ENCODE measurements around the gene MTF1. TPM values are rescaled to one million over a fixed set of nuclear protein-coding genes. Genes with fewer than 3 reads are reported as not detected.

Gene MTF1
- total RNA-seq, 5 donors from 2014 or later (not counting 1 experiment from before 2014, with no cell fraction given) = 23.6 to 29.9 (median 24.9) TPM

GRCh38 chr1:37795340-37796125 is 63.9 kb downstream of the MTF1 start:
- Mint-ChIP-seq H3K4me1 (peaks cover 11 to 25% (median 14%) of the 10 kb centered on the region in 3 donors), H3K4me3 (peak overlapping the region; percentile 68 to 77 (median 73)), H3K27ac (no peak overlapping the region), H3K9me3 (no peaks in the 10 kb centered on the region), H3K36me3 (peaks cover 19% of the 10 kb centered on the region), H3K27me3 (peaks cover 22 to 35% of the 10 kb centered on the region in 2 donors)
- Histone ChIP-seq H3K4me1 (ENCODE audit: control insufficient read depth in 1 of 2, extremely low read depth in 1 of 2, insufficient read depth in 2 of 2, low read length in 2 of 2) (peaks cover 2 to 22% of the 10 kb centered on the region in 2 experiments), H3K4me3 (ENCODE audit: control insufficient read depth in 1 of 2, extremely low read depth in 1 of 2, low read length in 1 of 2) (no peak overlapping the region), H3K9me3 (no peaks in the 10 kb centered on the region), H3K27me3 (replicated peaks in 1 of 2; ENCODE audit: control insufficient read depth in 2 of 2, extremely low read depth in 1 of 2, insufficient read depth in 2 of 2, low read length in 1 of 2) (peaks cover 10 to 32% of the 10 kb centered on the region in 2 experiments), H3K36me3 (ENCODE audit: control insufficient read depth in 2 of 2, extremely low read depth in 1 of 2, insufficient read depth in 1 of 2, low read length in 1 of 2) (peaks cover 0 to 11% of the 10 kb centered on the region in 2 donors), H3K27ac (ENCODE audit: low read length) (no peak overlapping the region)
- WGBS (ENCODE audit: insufficient coverage) = 44% methylated on average over 18 of the region's 22 CpGs
- peak in 2 of 4 experiments; percentile 38 to 47 for ATAC-seq (replicated peaks in 1 of 4)
- peak in 27 of 35 experiments; percentile 10 to 57 (median 25) for DNase-seq
- ChIA-PET CTCF (no interaction called here), POLR2A (interaction anchor here in 1 of 2 donors (0.6 kb wide), 1 partner anchor 1579 kb away, joined by 7 read pairs; no protein-coding TSS in a partner anchor)

GRCh38 chr1:37794372-37795339 is 64.7 kb downstream of the MTF1 start:
- no peaks in the 10 kb centered on the region for H3K9me3 Mint-ChIP-seq
- POLR2A ChIA-PET = interaction anchor here in 1 of 2 donors (0.6 kb wide), 1 partner anchor 1578 kb away, joined by 7 read pairs; no protein-coding TSS in a partner anchor
- peaks cover 22 to 42% of the 10 kb centered on the region in 2 donors for H3K27me3 Mint-ChIP-seq
- peak overlapping the region; percentile 68 to 77 (median 73) for H3K4me3 Mint-ChIP-seq
- H3K27ac Mint-ChIP-seq = peak overlapping the region in 1 of 2 donors; percentile 63
- no peak overlapping the region for H3K27ac ChIP-seq (ENCODE audit: low read length)
- H3K4me1 Mint-ChIP-seq = peaks cover 11 to 25% (median 14%) of the 10 kb centered on the region in 3 donors
- CTCF ChIA-PET = no interaction called here
- ATAC-seq (replicated peaks in 1 of 4) (peak in 3 of 4 experiments; percentile 28 to 45 (median 42)), DNase-seq (no peak)
- H3K4me3 ChIP-seq (ENCODE audit: control insufficient read depth in 1 of 2, extremely low read depth in 1 of 2, low read length in 1 of 2) = peak overlapping the region in 1 of 2 donors; percentile 26
- WGBS (ENCODE audit: insufficient coverage) = 10% methylated on average over 52 of the region's 59 CpGs
- peaks cover 10 to 32% of the 10 kb centered on the region in 2 experiments for H3K27me3 ChIP-seq (replicated peaks in 1 of 2; ENCODE audit: control insufficient read depth in 2 of 2, extremely low read depth in 1 of 2, insufficient read depth in 2 of 2, low read length in 1 of 2)
- peaks cover 0 to 2% of the 10 kb centered on the region in 2 donors for H3K36me3 ChIP-seq (ENCODE audit: control insufficient read depth in 2 of 2, extremely low read depth in 1 of 2, insufficient read depth in 1 of 2, low read length in 1 of 2)
- H3K36me3 Mint-ChIP-seq = peaks cover 12% of the 10 kb centered on the region
- no peaks in the 10 kb centered on the region for H3K9me3 ChIP-seq
- peaks cover 2 to 22% of the 10 kb centered on the region in 2 experiments for H3K4me1 ChIP-seq (ENCODE audit: control insufficient read depth in 1 of 2, extremely low read depth in 1 of 2, insufficient read depth in 2 of 2, low read length in 2 of 2)

- Histone ChIP-seq H3K27me3 (replicated peaks in 1 of 2; ENCODE audit: control insufficient read depth in 2 of 2, extremely low read depth in 1 of 2, insufficient read depth in 2 of 2, low read length in 1 of 2) (peaks cover 10 to 32% of the 10 kb centered on the region in 2 experiments), H3K4me1 (ENCODE audit: control insufficient read depth in 1 of 2, extremely low read depth in 1 of 2, insufficient read depth in 2 of 2, low read length in 2 of 2) (peaks cover 2 to 22% of the 10 kb centered on the region in 2 experiments), H3K4me3 (ENCODE audit: control insufficient read depth in 1 of 2, extremely low read depth in 1 of 2, low read length in 1 of 2) (peak within 1 kb of the TSS; percentile 41 to 59), H3K36me3 (ENCODE audit: control insufficient read depth in 2 of 2, extremely low read depth in 1 of 2, insufficient read depth in 1 of 2, low read length in 1 of 2) (no peaks in the 10 kb centered on the region), H3K27ac (ENCODE audit: low read length) (no peak within 1 kb of the TSS), H3K9me3 (no peaks in the 10 kb centered on the region)
- POLR2A ChIA-PET = no interaction called here
- under 1% methylated on average over 76 of the region's 82 CpGs for WGBS (ENCODE audit: insufficient coverage)
- CTCF ChIA-PET = no interaction called here
- Mint-ChIP-seq H3K27me3 (peaks cover 22 to 42% of the 10 kb centered on the region in 2 donors), H3K4me1 (peaks cover 11 to 25% (median 14%) of the 10 kb centered on the region in 3 donors), H3K4me3 (peak within 1 kb of the TSS; percentile 68 to 77 (median 73)), H3K27ac (no peak within 1 kb of the TSS), H3K9me3 (no peaks in the 10 kb centered on the region), H3K36me3 (peaks cover 4% of the 10 kb centered on the region)
- DNase-seq = peak in 20 of 35 experiments; percentile 3 to 59 (median 15)
- ATAC-seq (replicated peaks in 1 of 4) = peak; percentile 70 to 83 (median 76)
These were observed 65.5 kb downstream of the MTF1 start, which contains the start of gene MANEAL for GRCh38 chr1:37793773-37794371. Gene MANEAL, plus strand, starts transcription at chr1:37793847. Its CDS starts 336 bp downstream, at chr1:37794183.

- no peak overlapping the region for H3K27ac Mint-ChIP-seq
- WGBS (ENCODE audit: insufficient coverage) = 50% methylated on average over 27 of the region's 36 CpGs
These were observed 66.3 kb downstream of the MTF1 start for GRCh38 chr1:37792943-37793686.

GRCh38 chr1:37782491-37782890 is 76.9 kb downstream of the MTF1 start:
- no peaks in the 10 kb centered on the region for H3K9me3 Mint-ChIP-seq
- Histone ChIP-seq H3K9me3 (no peaks in the 10 kb centered on the region), H3K4me3 (ENCODE audit: control insufficient read depth in 1 of 2, extremely low read depth in 1 of 2, low read length in 1 of 2) (no peak overlapping the region), H3K4me1 (ENCODE audit: control insufficient read depth in 1 of 2, extremely low read depth in 1 of 2, insufficient read depth in 2 of 2, low read length in 2 of 2) (no peaks in the 10 kb centered on the region), H3K27ac (ENCODE audit: low read length) (no peak overlapping the region), H3K27me3 (replicated peaks in 1 of 2; ENCODE audit: control insufficient read depth in 2 of 2, extremely low read depth in 1 of 2, insufficient read depth in 2 of 2, low read length in 1 of 2) (peaks cover 0 to 15% of the 10 kb centered on the region in 2 experiments), H3K36me3 (ENCODE audit: control insufficient read depth in 2 of 2, extremely low read depth in 1 of 2, insufficient read depth in 1 of 2, low read length in 1 of 2) (no peaks in the 10 kb centered on the region)
- WGBS (ENCODE audit: insufficient coverage) = 77% methylated on average over 11 of the region's 17 CpGs
- no peak overlapping the region for H3K27ac Mint-ChIP-seq
- DNase-seq (no peak), ATAC-seq (replicated peaks in 1 of 4) (no peak)
- H3K36me3 Mint-ChIP-seq = no peaks in the 10 kb centered on the region
- no peak overlapping the region for H3K4me3 Mint-ChIP-seq
- H3K27me3 Mint-ChIP-seq = peaks cover 19 to 27% of the 10 kb centered on the region in 2 donors
- H3K4me1 Mint-ChIP-seq = no peaks in the 10 kb centered on the region
- ChIA-PET POLR2A (no interaction called here), CTCF (no interaction called here)

More at GRCh38 chr1:37792943-37793686, 66.3 kb downstream of the MTF1 start:
- Mint-ChIP-seq H3K27me3 (peaks cover 27 to 47% of the 10 kb centered on the region in 2 donors), H3K36me3 (peaks cover 1% of the 10 kb centered on the region), H3K4me1 (peaks cover 11 to 25% (median 14%) of the 10 kb centered on the region in 3 donors), H3K9me3 (no peaks in the 10 kb centered on the region), H3K4me3 (peak overlapping the region; percentile 56 to 77 (median 61))
- Histone ChIP-seq H3K36me3 (ENCODE audit: control insufficient read depth in 2 of 2, extremely low read depth in 1 of 2, insufficient read depth in 1 of 2, low read length in 1 of 2) (no peaks in the 10 kb centered on the region), H3K9me3 (no peaks in the 10 kb centered on the region), H3K4me1 (ENCODE audit: control insufficient read depth in 1 of 2, extremely low read depth in 1 of 2, insufficient read depth in 2 of 2, low read length in 2 of 2) (peaks cover 2 to 22% of the 10 kb centered on the region in 2 experiments), H3K27me3 (replicated peaks in 1 of 2; ENCODE audit: control insufficient read depth in 2 of 2, extremely low read depth in 1 of 2, insufficient read depth in 2 of 2, low read length in 1 of 2) (peaks cover 10 to 32% of the 10 kb centered on the region in 2 experiments), H3K4me3 (ENCODE audit: control insufficient read depth in 1 of 2, extremely low read depth in 1 of 2, low read length in 1 of 2) (peak overlapping the region in 1 of 2 donors; percentile 41), H3K27ac (ENCODE audit: low read length) (no peak overlapping the region)
- POLR2A ChIA-PET = no interaction called here
- CTCF ChIA-PET = no interaction called here
- DNase-seq = no peak
- ATAC-seq (replicated peaks in 1 of 4) = no peak

Data from T-cell (primary cell).